SU-DHL-6 (cell line): ENCODE data around the gene SLC6A11.

Experiments
- H2AFZ ChIP-seq: fragments of 200-600 bp; sonication (generic); 2 replicates; pipeline ENCODE4 v1.6.1; 2014; ENCODE audit warnings: low read depth, mild to moderate bottlenecking, moderate library complexity, mixed read lengths, antibody characterized with exemption, low read length; ENCODE audit not compliant: severe bottlenecking
- H3F3A ChIP-seq: fragments of 200-600 bp; shearing (Covaris generic); 2 replicates; pipeline ENCODE4 v1.6.0; 2016; ENCODE audit warnings: antibody characterized with exemption, mild to moderate bottlenecking; ENCODE audit not compliant: insufficient read depth
- H3K27ac ChIP-seq: fragments of 200-600 bp; sonication (generic); 2 replicates; pipeline ENCODE4 v1.5.1; 2016; ENCODE audit warnings: low read depth, mild to moderate bottlenecking, low read length, moderate library complexity, mixed read lengths
- H3K27me3 ChIP-seq: fragments of 200-600 bp; sonication (generic), shearing (Covaris generic); 2 replicates; pipeline ENCODE4 v1.6.0; 2014; ENCODE audit warnings: mild to moderate bottlenecking, low read length
- H3K36me3 ChIP-seq: fragments of 200-600 bp; sonication (generic); 2 replicates; pipeline ENCODE4 v1.6.1; 2014; ENCODE audit warnings: mild to moderate bottlenecking, low read length, mixed read lengths
- H3K4me2 ChIP-seq: fragments of 300-600, 200-600 bp; shearing (Covaris generic), sonication (generic); 2 replicates; pipeline ENCODE4 v1.6.0; 2014; ENCODE audit warnings: low read length, low read depth, mild to moderate bottlenecking; ENCODE audit not compliant: poor library complexity, severe bottlenecking
- H3K4me3 ChIP-seq: fragments of 200-600 bp; sonication (generic); 2 replicates; pipeline ENCODE4 v1.5.1; 2014; ENCODE audit warnings: antibody characterized with exemption, low read length, mild to moderate bottlenecking, mixed read lengths; ENCODE audit not compliant: insufficient read depth, poor library complexity, severe bottlenecking
- H3K79me2 ChIP-seq: fragments of 200-600 bp; sonication (generic); 2 replicates; pipeline ENCODE4 v1.6.1; 2014; ENCODE audit warnings: mild to moderate bottlenecking, low read length, moderate library complexity; ENCODE audit not compliant: insufficient read depth
- H3K9ac ChIP-seq: fragments of 200-600 bp; sonication (generic); 2 replicates; pipeline ENCODE4 v1.7.0; 2014; ENCODE audit warnings: mild to moderate bottlenecking, low read length
- H3K9me2 ChIP-seq: fragments of 200-600 bp; sonication (generic); replicated peaks from 2 replicates; pipeline ENCODE4 v1.6.1; 2014; ENCODE audit warnings: low read length; ENCODE audit not compliant: insufficient read depth
- H3K9me3 ChIP-seq: fragments of 200-600 bp; sonication (generic); 2 replicates; pipeline ENCODE4 v1.6.1; 2014; ENCODE audit warnings: low read length, mixed read lengths; ENCODE audit not compliant: insufficient read depth
- H4K20me1 ChIP-seq: fragments of 200-600 bp; sonication (generic); 2 replicates; pipeline ENCODE4 v1.6.1; 2014; ENCODE audit warnings: low read depth, mild to moderate bottlenecking, antibody characterized with exemption, low read length, moderate library complexity, mixed read lengths
- EZH2phosphoT487 ChIP-seq: fragments of 200-600 bp; sonication (generic), shearing (Covaris generic); conservative IDR thresholded peaks from 2 replicates; pipeline ENCODE4 v1.6.1; 2018; ENCODE audit warnings: mild to moderate bottlenecking, antibody characterized with exemption, low read length, moderate library complexity, mixed read lengths
- TF ChIP-seq, protein P1 (sequence below): fragments of 200-600 bp; sonication (generic); IDR thresholded peaks from one replicate; pipeline ENCODE4 v1.5.1; 2017; ENCODE audit warnings: antibody characterized with exemption, mild to moderate bottlenecking, low read length, moderate library complexity; ENCODE audit not compliant: insufficient read depth, poor library complexity, severe bottlenecking

Gene SLC6A11

GRCh38 chr3:10957976-10958749 lies 142.1 kb downstream of the SLC6A11 start:
- Histone ChIP-seq H3K4me2 (no peak overlapping the region), H4K20me1 (no peaks in the 10 kb centered on the region), H3K9me3 (no peaks in the 10 kb centered on the region), H3F3A (no peaks in the 10 kb centered on the region), H3K27me3 (no peaks in the 10 kb centered on the region), H3K79me2 (no peaks in the 10 kb centered on the region), H3K9ac (no peak overlapping the region), H2AFZ (no peak overlapping the region), H3K27ac (no peak overlapping the region), H3K36me3 (no peaks in the 10 kb centered on the region), H3K9me2 (no peaks in the 10 kb centered on the region), H3K4me3 (no peak overlapping the region)
- no peak for TF ChIP-seq EZH2phosphoT487

DNA sequence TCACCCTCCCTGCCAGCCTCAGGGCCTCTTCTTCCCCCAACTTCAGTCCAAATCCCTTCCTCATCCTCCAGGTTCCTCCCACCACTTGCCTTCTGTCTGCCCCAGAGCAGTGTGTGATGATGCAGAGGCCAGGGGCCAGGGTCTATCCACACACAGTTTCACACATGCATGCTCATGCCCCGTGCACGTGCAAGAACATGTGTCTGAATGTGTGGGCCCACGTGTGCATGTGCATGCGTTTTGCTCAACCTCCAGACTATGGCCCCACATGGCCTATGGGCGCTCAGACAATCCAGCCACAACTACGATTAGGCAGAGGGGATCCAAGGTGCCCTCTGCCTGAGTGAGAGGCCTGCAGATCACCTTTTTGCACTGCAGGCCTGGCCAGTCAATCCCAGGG lies 144.2 kb downstream of the SLC6A11 start:
- no peak overlapping the region for H3K9ac ChIP-seq
- H2AFZ ChIP-seq: no peak overlapping the region
- no peaks in the 10 kb centered on the region for H3K79me2 ChIP-seq
- H4K20me1 ChIP-seq: no peaks in the 10 kb centered on the region
- H3F3A ChIP-seq: no peaks in the 10 kb centered on the region
- H3K9me3 ChIP-seq: no peaks in the 10 kb centered on the region
- no peak overlapping the region for H3K4me3 ChIP-seq
- no peak for TF ChIP-seq EZH2phosphoT487
- TF ChIP-seq, protein P1, sequence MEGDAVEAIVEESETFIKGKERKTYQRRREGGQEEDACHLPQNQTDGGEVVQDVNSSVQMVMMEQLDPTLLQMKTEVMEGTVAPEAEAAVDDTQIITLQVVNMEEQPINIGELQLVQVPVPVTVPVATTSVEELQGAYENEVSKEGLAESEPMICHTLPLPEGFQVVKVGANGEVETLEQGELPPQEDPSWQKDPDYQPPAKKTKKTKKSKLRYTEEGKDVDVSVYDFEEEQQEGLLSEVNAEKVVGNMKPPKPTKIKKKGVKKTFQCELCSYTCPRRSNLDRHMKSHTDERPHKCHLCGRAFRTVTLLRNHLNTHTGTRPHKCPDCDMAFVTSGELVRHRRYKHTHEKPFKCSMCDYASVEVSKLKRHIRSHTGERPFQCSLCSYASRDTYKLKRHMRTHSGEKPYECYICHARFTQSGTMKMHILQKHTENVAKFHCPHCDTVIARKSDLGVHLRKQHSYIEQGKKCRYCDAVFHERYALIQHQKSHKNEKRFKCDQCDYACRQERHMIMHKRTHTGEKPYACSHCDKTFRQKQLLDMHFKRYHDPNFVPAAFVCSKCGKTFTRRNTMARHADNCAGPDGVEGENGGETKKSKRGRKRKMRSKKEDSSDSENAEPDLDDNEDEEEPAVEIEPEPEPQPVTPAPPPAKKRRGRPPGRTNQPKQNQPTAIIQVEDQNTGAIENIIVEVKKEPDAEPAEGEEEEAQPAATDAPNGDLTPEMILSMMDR: no peak
- no peak overlapping the region for H3K4me2 ChIP-seq
- H3K27ac ChIP-seq: no peak overlapping the region
- H3K9me2 ChIP-seq: no peaks in the 10 kb centered on the region
- H3K27me3 ChIP-seq: no peaks in the 10 kb centered on the region
- H3K36me3 ChIP-seq: no peaks in the 10 kb centered on the region

GRCh38 chr3:10961921-10962320 lies 145.9 kb downstream of the SLC6A11 start:
- H3K4me2 ChIP-seq: no peak overlapping the region
- no peak overlapping the region for H3K4me3 ChIP-seq
- H2AFZ ChIP-seq: no peak overlapping the region
- H3K9me3 ChIP-seq: no peaks in the 10 kb centered on the region
- no peaks in the 10 kb centered on the region for H3K36me3 ChIP-seq
- no peaks in the 10 kb centered on the region for H3K79me2 ChIP-seq
- H3F3A ChIP-seq: no peaks in the 10 kb centered on the region
- no peak overlapping the region for H3K27ac ChIP-seq
- no peaks in the 10 kb centered on the region for H3K27me3 ChIP-seq
- H3K9ac ChIP-seq: no peak overlapping the region
- H3K9me2 ChIP-seq: no peaks in the 10 kb centered on the region
- TF ChIP-seq EZH2phosphoT487: no peak
- TF ChIP-seq, protein P1: no peak
- no peaks in the 10 kb centered on the region for H4K20me1 ChIP-seq

- Histone ChIP-seq H3K9me3 (no peaks in the 10 kb centered on the region), H3K4me2 (no peak overlapping the region), H4K20me1 (no peaks in the 10 kb centered on the region), H3K9ac (no peak overlapping the region), H3K4me3 (no peak overlapping the region), H3K9me2 (no peaks in the 10 kb centered on the region), H3K36me3 (no peaks in the 10 kb centered on the region), H3K27me3 (no peaks in the 10 kb centered on the region), H3F3A (no peaks in the 10 kb centered on the region), H3K79me2 (no peaks in the 10 kb centered on the region), H3K27ac (no peak overlapping the region), H2AFZ (no peak overlapping the region)
- TF ChIP-seq, protein P1: no peak
- TF ChIP-seq EZH2phosphoT487: no peak
Measured at GRCh38 chr3:10962481-10963036, 146.5 kb downstream of the SLC6A11 start.
